ENCODE measurements around the gene ENO1.

The ENO1 gene

DNA sequence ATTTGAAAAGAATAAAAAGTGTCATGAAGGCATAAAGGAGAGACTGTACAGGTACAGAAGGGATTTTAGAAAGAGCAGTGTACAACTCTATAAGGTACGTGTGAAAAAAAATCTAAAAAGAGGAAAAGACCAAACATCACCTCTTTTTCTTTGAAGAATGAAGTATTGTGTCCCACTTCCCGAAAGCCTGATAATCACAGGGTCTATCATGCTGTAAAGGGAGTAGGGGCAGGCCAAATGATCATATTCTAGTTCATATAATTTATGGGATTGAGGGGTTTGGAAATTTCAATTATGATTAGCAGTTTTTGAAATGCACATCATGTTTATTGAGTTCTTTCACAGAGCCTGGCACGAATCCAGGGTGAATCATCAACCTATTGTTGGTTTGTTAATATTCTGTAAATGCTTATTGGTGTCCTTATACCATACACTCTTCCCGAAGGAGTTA, 60.1 kb downstream of the ENO1 start:
- TF ChIP-seq, protein P1, sequence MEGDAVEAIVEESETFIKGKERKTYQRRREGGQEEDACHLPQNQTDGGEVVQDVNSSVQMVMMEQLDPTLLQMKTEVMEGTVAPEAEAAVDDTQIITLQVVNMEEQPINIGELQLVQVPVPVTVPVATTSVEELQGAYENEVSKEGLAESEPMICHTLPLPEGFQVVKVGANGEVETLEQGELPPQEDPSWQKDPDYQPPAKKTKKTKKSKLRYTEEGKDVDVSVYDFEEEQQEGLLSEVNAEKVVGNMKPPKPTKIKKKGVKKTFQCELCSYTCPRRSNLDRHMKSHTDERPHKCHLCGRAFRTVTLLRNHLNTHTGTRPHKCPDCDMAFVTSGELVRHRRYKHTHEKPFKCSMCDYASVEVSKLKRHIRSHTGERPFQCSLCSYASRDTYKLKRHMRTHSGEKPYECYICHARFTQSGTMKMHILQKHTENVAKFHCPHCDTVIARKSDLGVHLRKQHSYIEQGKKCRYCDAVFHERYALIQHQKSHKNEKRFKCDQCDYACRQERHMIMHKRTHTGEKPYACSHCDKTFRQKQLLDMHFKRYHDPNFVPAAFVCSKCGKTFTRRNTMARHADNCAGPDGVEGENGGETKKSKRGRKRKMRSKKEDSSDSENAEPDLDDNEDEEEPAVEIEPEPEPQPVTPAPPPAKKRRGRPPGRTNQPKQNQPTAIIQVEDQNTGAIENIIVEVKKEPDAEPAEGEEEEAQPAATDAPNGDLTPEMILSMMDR (IDR thresholded peaks at IDR 0.05; ENCODE audit: low read depth, low read length) = no peak
- peak; percentile 25 for DNase-seq (ENCODE audit: extremely low read depth, low read depth)

DNA sequence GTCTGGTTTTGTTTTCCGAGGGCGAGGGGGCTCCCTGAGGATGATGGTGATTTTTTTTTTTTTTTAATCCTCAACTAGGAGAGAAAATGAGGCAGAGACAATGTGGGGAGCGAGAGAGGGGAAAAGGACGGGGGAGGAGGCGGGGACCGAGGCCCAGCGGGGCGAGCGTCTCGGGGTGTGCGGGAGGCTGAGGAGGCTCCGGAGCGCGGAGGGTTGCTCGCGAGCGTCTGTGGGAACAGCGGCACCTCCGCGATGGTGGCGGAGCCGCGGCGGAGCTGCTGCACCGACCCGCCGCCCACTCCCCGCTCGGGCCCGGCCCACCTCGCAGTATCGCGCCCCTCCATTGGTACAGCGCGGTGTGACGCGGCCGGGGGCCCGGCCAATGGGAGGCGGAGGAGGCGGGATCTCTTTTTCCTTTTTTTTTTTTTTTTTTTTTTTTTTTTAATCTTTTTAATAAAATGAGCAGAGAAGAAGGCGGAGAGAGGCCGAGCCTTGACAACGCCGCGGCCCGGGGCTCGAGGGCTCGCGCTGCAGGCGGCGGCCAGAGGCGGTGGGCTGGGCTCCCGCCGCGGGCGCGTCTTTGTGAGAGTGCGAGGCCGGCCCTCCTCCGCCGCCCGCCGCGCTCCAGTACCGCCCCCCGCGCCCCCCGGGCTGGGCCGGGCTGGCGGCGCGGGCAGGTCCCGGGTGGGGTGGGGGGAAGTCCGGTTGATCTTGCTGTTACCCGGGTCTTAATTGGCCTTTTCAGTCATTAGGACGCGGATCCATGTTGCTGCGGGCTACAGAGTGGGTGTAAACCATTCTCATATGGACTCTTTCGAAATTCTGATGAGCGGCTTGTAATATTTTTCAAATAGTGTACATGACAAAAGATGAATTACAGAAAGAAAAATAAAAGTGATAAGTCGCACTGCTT, 60.8 kb downstream of the ENO1 start, which contains the start of gene RERE:
RERE (minus strand) TSS at position 229 of the 913 bp plus-strand sequence.
- TF ChIP-seq, protein P1 (IDR thresholded peaks at IDR 0.05; ENCODE audit: low read depth, low read length) = no peak
- DNase-seq (ENCODE audit: extremely low read depth, low read depth) = peak; percentile 88

DNA sequence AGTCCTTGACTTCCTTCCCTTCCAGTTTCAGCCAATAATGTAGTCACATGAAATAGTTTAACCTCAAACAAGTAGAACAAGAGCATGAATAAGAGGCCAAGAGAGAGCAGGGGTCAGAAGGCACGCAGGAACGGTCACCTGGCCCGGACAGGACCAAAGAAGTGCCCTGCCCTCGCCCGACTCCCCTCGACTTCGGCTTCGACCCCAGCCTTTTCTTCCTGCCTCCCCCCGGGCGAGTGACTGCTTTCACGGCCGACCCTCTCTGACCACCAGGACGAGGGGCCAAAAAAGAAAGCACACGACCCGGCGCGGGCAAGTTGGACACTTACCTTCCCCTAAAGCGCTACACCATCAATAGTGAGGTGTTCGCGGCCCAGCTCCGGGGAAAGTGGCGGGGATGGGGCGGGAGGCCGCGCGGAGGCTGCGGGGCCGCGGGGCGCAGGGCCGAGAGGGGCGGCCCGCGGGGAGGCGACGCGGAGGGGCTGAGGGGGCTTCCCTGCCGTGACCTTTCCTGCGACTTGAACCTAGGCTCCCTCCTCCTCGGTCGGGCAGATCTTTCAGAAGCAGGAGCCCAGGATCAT, 61.6 kb downstream of the ENO1 start:
- DNase-seq (ENCODE audit: extremely low read depth, low read depth) = no peak
- TF ChIP-seq, protein P1 (IDR thresholded peaks at IDR 0.05; ENCODE audit: low read depth, low read length) = no peak

DNA sequence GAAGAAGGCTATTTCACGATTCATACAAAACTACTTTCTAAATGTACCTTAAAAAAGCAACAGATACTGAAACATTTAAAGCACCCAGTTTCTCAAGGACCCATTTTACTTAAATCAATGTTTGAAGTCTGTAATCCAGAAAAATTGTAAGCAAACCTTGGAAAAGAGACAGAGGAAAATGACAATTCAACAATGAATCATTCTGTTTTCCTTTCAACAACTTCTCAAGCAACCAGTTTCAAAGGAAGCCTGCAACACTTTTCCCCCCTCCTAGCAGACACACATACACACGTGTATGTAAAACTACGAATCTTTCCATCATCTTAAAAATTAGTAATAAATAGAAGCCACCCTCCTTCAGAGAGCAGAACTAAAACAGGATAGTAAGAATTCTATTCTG, 62.2 kb downstream of the ENO1 start:
- DNase-seq (ENCODE audit: extremely low read depth, low read depth) = no peak
- TF ChIP-seq, protein P1 (IDR thresholded peaks at IDR 0.05; ENCODE audit: low read depth, low read length) = no peak

DNA sequence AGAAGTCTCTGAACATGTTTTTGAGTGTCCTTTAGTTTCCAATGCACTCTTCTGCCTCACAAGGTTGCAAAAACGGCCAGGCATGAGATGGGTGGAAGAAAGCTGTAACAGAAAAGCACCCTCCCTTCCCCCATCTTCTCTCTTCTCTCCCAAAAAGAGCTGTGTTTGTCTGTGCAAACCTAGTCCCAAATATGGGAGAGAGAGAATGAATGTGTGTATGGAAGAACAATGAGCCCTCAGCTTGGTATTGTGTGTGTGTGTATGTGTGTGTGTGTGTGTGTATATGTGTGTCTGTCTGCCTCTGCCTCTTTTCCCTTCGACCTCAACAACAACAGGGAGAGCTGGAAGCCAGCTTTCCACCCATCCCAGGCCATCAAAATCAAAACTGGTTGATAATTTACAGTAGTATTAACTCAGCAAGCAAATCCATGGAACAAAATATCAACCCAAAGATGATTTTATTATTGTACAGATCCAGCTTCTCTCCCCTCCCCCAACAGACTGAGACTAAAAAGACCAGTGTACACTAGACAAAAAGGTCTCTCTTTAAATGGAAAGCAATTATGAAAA, 62.8 kb downstream of the ENO1 start:
- TF ChIP-seq, protein P1 (IDR thresholded peaks at IDR 0.05; ENCODE audit: low read depth, low read length) = no peak
- no peak for DNase-seq (ENCODE audit: extremely low read depth, low read depth)

DNA sequence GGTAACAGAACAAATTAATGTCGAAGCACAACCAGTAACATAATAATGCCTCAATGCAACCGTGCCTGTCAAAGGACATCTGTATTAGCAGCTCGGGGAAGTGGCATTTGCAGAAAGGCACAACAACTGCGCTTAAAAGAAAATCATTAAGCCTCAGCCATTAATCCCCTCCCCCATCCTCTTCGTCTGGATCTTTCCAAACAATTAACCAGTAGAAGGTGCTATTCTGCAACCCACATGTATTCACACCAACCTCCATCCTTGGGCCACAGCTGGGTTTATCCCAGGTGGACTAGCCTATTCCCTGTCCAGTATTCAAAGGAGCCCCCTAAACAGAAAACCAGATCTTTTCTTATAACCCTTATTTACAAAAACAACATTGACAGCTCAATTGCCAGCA, 63.6 kb downstream of the ENO1 start:
- TF ChIP-seq, protein P1 (IDR thresholded peaks at IDR 0.05; ENCODE audit: low read depth, low read length) = no peak
- no peak for DNase-seq (ENCODE audit: extremely low read depth, low read depth)

DNA sequence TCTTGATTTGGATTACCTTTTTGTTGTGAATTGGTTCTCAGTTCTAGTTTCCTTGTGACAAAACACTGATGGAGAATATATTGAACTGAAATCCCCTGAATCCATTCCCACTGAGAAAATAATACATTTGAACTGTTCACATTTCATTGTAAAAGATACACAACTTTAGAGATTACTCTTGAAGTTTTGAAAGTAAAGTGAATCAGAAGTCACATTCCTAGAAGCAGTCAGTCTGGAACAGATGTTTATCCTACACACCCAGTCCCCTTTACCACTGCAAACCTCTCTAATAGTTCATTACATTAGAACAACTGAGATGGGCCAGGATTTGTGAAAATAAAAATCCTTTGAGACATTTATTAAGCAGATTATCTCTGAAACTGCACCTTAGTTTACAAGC, 64.5 kb downstream of the ENO1 start:
- DNase-seq (ENCODE audit: extremely low read depth, low read depth) = no peak
- TF ChIP-seq, protein P1 (IDR thresholded peaks at IDR 0.05; ENCODE audit: low read depth, low read length) = no peak
